NCI-H1930 (cell line): ENCODE measurements around the gene UGT1A3.

ENCODE experiments used
- DNase-seq, 2 experiments: peaks; one replicate each; lab custom pipeline; 2025; lab: John Stamatoyannopoulos, UW

The UGT1A3 gene

GRCh38 chr2:233758141-233758540 lies 29.3 kb downstream of the UGT1A3 start:
- DNase-seq = no peak

GRCh38 chr2:233758849-233759248 lies 30.0 kb downstream of the UGT1A3 start:
- DNase-seq = no peak

- DNase-seq = no peak
These were observed 31.2 kb downstream of the UGT1A3 start, which contains the start of gene UGT1A1 for GRCh38 chr2:233760043-233760442. TSS of gene UGT1A1 (plus strand) at chr2:233760270. CDS start at chr2:233760288, 18 bp downstream.

- DNase-seq = no peak
These were observed 32.4 kb downstream of the UGT1A3 start for GRCh38 chr2:233761040-233761769.

- DNase-seq = no peak
These were observed 35.4 kb downstream of the UGT1A3 start for GRCh38 chr2:233764264-233764663.

- no peak for DNase-seq
These were observed 35.9 kb downstream of the UGT1A3 start for GRCh38 chr2:233764761-233765160.

GRCh38 chr2:233766416-233766815 lies 37.6 kb downstream of the UGT1A3 start:
- DNase-seq = no peak

- no peak for DNase-seq
These were observed 39.2 kb downstream of the UGT1A3 start for GRCh38 chr2:233768076-233768475.

- no peak for DNase-seq
These were observed 40.4 kb downstream of the UGT1A3 start for GRCh38 chr2:233769260-233769659.

- DNase-seq = no peak
These were observed 43.3 kb downstream of the UGT1A3 start for GRCh38 chr2:233772153-233772552.

- DNase-seq = no peak
These were observed 43.7 kb downstream of the UGT1A3 start for GRCh38 chr2:233772583-233772982.

GRCh38 chr2:233773854-233774253 lies 45.0 kb downstream of the UGT1A3 start:
- DNase-seq = no peak

GRCh38 chr2:233775414-233775813 lies 46.6 kb downstream of the UGT1A3 start:
- no peak for DNase-seq

GRCh38 chr2:233778030-233778429 lies 49.2 kb downstream of the UGT1A3 start, which contains the start of gene MROH2A:
TSS of gene MROH2A (plus strand) at chr2:233778330. CDS start at chr2:233779359, 1,029 bp downstream.
- DNase-seq = no peak

GRCh38 chr2:233779722-233780121 lies 50.9 kb downstream of the UGT1A3 start:
- no peak for DNase-seq

GRCh38 chr2:233780771-233781170 lies 51.9 kb downstream of the UGT1A3 start:
- DNase-seq = no peak

- DNase-seq = no peak
These were observed 60.7 kb downstream of the UGT1A3 start for GRCh38 chr2:233789554-233789953.

- DNase-seq = no peak
These were observed 62.5 kb downstream of the UGT1A3 start for GRCh38 chr2:233791151-233791882.

GRCh38 chr2:233791883-233792329 lies 63.1 kb downstream of the UGT1A3 start:
- no peak for DNase-seq

GRCh38 chr2:233792720-233793119 lies 63.9 kb downstream of the UGT1A3 start:
- no peak for DNase-seq

GRCh38 chr2:233793465-233794127 lies 64.8 kb downstream of the UGT1A3 start:
- DNase-seq = no peak

GRCh38 chr2:233794128-233794658 lies 65.4 kb downstream of the UGT1A3 start:
- no peak for DNase-seq
